ENCODE measurements around the gene ANXA11. TPM values are rescaled to one million over a fixed set of nuclear protein-coding genes. Genes with fewer than 3 reads are reported as not detected.
"Not testable (repeated sequence)": the region's sequence is repeated elsewhere in the genome, so short reads cannot be mapped to it uniquely, and the experiment has no call there.

The ANXA11 gene
- total and polyA plus RNA-seq, 3 experiments from 2014 or later: 211 to 292 (median 217) TPM

DNA sequence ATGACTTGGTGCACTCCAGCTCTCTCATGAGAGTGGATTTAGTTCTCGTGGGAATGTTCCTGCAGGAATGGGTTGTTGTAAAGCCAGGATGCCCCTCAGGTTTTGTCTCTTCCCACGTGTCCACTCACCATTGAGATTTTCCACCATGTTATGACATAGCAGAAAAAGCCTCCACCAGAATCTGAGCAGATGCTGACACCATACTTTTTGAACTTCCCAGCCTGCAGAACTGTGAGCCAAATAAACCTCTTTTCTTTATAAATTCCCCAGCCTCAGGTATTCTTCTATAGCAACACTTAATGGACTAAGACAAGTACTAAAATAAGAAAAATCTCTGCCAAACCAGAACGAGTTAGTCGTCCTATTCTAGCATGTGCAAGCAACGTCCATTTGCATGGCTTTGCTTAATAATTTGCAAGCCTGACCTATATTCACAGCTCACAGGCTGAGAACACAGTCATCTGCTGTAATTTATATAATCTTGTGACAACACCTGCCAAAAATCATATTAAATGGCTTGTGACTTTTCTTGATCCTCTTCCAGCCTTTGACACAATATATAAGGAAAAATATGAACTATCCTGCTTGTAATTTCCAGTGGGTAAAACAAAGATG is 9.1 kb upstream of the ANXA11 start:
- peaks cover 0 to 23% (median 8%) of the 10 kb centered on the region in 3 donors for H3K4me1 Mint-ChIP-seq
- H3K27me3 ChIP-seq (ENCODE audit: insufficient read depth, low read length, poor library complexity, severe bottlenecking); H3K36me3 ChIP-seq (ENCODE audit: insufficient read depth, low read length); H3K4me1 ChIP-seq (ENCODE audit: insufficient read depth, low read length); H3K9me3 ChIP-seq (ENCODE audit: low read length); H3K27ac ChIP-seq (ENCODE audit: low read depth, low read length); H3K27ac Mint-ChIP-seq; DNase-seq; H3K27me3 Mint-ChIP-seq; POLR2A ChIA-PET; H3K4me3 Mint-ChIP-seq; H3K9me3 Mint-ChIP-seq; H3K36me3 Mint-ChIP-seq; H3K4me3 ChIP-seq (ENCODE audit: low read length): not testable (repeated sequence)
- CTCF ChIA-PET: interaction anchor here (2.8 kb wide), 1 partner anchor 11 kb away, joined by 10 read pairs; no protein-coding TSS in a partner anchor

DNA sequence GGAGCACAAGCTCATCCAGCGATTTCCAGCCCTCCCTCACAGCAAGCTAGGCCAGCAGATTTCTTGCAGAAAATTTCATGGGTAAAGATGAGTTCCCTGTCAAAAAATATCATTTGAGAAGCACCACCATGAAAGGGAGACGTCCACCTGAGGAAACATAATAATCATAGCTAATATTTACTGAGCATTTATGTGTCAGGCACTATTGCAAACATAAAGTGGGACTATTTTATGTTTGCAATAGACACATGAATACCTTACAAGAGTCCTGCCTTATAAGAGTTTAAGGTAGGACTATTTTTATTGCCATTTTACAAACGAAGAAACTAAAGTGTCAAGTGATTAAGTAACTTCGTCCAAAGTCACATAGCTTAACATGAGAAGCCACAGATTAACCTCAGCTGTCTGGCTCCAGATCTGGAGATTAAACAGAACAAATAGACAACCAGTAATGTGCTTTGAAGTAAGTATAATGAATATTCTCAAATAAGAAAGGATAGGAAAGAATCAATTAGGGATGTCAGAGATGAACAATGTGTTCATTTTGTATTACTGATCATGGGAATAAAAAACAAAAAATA is 7.3 kb upstream of the ANXA11 start:
- H3K9me3 Mint-ChIP-seq; H3K4me3 Mint-ChIP-seq; H3K36me3 ChIP-seq (ENCODE audit: insufficient read depth, low read length); H3K4me3 ChIP-seq (ENCODE audit: low read length); DNase-seq; H3K27me3 ChIP-seq (ENCODE audit: insufficient read depth, low read length, poor library complexity, severe bottlenecking); H3K27ac ChIP-seq (ENCODE audit: low read depth, low read length); H3K9me3 ChIP-seq (ENCODE audit: low read length); H3K27me3 Mint-ChIP-seq; H3K4me1 ChIP-seq (ENCODE audit: insufficient read depth, low read length); H3K36me3 Mint-ChIP-seq; POLR2A ChIA-PET: not testable (repeated sequence)
- CTCF ChIA-PET: interaction anchor here (2.8 kb wide), 1 partner anchor 9 kb away, joined by 10 read pairs; no protein-coding TSS in a partner anchor
- peaks cover 0 to 26% (median 13%) of the 10 kb centered on the region in 3 donors for H3K4me1 Mint-ChIP-seq
- H3K27ac Mint-ChIP-seq: peak overlapping the region in 2 of 8 donors; percentile 64 to 77

DNA sequence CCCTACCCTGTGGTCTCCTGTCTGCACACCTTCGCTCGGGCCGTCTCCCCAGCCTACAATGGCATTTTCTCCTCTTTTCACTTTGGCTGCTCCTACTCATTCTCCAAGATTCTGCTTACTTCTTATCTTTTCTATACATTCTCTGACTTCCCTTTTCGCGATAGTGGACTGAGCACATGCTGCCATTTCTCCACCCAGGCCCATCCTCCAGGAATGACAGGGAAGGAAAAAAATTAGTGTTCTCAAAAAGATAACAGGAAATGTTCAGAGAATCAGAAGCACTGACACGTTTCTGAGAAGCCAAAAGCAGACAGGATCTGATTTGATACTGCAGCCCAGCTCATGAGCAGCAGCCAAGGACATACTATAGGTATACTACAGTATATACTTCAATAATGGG is 6.4 kb upstream of the ANXA11 start:
- Histone ChIP-seq H3K27me3 (ENCODE audit: insufficient read depth, low read length, poor library complexity, severe bottlenecking) (no peaks in the 10 kb centered on the region), H3K4me3 (ENCODE audit: low read length) (no peak overlapping the region), H3K36me3 (ENCODE audit: insufficient read depth, low read length) (no peaks in the 10 kb centered on the region), H3K9me3 (ENCODE audit: low read length) (no peaks in the 10 kb centered on the region), H3K4me1 (ENCODE audit: insufficient read depth, low read length) (peaks cover 5% of the 10 kb centered on the region), H3K27ac (ENCODE audit: low read depth, low read length) (no peak overlapping the region)
- H3K36me3 Mint-ChIP-seq: no peaks in the 10 kb centered on the region
- no peaks in the 10 kb centered on the region for H3K9me3 Mint-ChIP-seq
- DNase-seq: no peak
- no peaks in the 10 kb centered on the region for H3K27me3 Mint-ChIP-seq
- POLR2A ChIA-PET: no interaction called here
- H3K4me3 Mint-ChIP-seq: no peak overlapping the region
- no peak overlapping the region for H3K27ac Mint-ChIP-seq
- peaks cover 0 to 26% (median 13%) of the 10 kb centered on the region in 3 donors for H3K4me1 Mint-ChIP-seq
- CTCF ChIA-PET: interaction anchor here (2.8 kb wide), 1 partner anchor 8 kb away, joined by 10 read pairs; no protein-coding TSS in a partner anchor

DNA sequence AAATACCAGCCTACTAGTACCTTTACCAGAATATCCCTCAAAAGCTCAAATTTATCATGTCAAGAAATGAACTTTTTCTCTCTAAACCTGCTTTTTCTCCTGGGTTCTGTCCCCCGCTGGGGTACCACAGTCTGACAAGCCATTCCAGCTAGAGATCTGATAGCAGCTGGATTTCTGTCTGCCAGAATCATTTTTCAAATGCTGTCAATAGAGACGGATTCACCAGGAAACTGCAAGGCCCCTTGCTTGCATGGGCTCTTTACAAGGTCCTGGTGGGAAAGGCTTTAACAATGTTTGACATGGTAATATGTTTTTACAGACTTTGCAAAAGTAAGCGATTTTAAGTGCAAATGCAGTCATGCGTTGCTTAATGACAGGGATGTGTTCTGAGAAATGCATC is 4.9 kb upstream of the ANXA11 start:
- Mint-ChIP-seq H3K9me3 (no peaks in the 10 kb centered on the region), H3K4me1 (peaks cover 11 to 39% (median 25%) of the 10 kb centered on the region in 3 donors), H3K27me3 (no peaks in the 10 kb centered on the region), H3K27ac (peak overlapping the region in 1 of 8 donors; percentile 68), H3K36me3 (peaks cover 0 to 2% (median 0%) of the 10 kb centered on the region in 3 donors), H3K4me3 (no peak overlapping the region)
- ChIA-PET CTCF (no interaction called here), POLR2A (no interaction called here)
- no peaks in the 10 kb centered on the region for H3K9me3 ChIP-seq (ENCODE audit: low read length)
- DNase-seq: no peak
- H3K4me1 ChIP-seq (ENCODE audit: insufficient read depth, low read length): peaks cover 14% of the 10 kb centered on the region
- H3K36me3 ChIP-seq (ENCODE audit: insufficient read depth, low read length): no peaks in the 10 kb centered on the region
- H3K27ac ChIP-seq (ENCODE audit: low read depth, low read length): no peak overlapping the region
- H3K27me3 ChIP-seq (ENCODE audit: insufficient read depth, low read length, poor library complexity, severe bottlenecking): no peaks in the 10 kb centered on the region
- no peak overlapping the region for H3K4me3 ChIP-seq (ENCODE audit: low read length)

- H3K27me3 Mint-ChIP-seq: no peaks in the 10 kb centered on the region
- Histone ChIP-seq H3K9me3 (ENCODE audit: low read length) (no peaks in the 10 kb centered on the region), H3K27me3 (ENCODE audit: insufficient read depth, low read length, poor library complexity, severe bottlenecking) (no peaks in the 10 kb centered on the region), H3K4me3 (ENCODE audit: low read length) (no peak overlapping the region), H3K27ac (ENCODE audit: low read depth, low read length) (no peak overlapping the region), H3K36me3 (ENCODE audit: insufficient read depth, low read length) (no peaks in the 10 kb centered on the region), H3K4me1 (ENCODE audit: insufficient read depth, low read length) (peaks cover 28% of the 10 kb centered on the region)
- DNase-seq: no peak
- peaks cover 27 to 49% (median 42%) of the 10 kb centered on the region in 3 donors for H3K4me1 Mint-ChIP-seq
- peak overlapping the region in 3 of 8 donors; percentile 32 to 60 (median 48) for H3K27ac Mint-ChIP-seq
- no peaks in the 10 kb centered on the region for H3K9me3 Mint-ChIP-seq
- peaks cover 0 to 10% (median 0%) of the 10 kb centered on the region in 3 donors for H3K36me3 Mint-ChIP-seq
- ChIA-PET CTCF (interaction anchor here (0.9 to 1.5 kb wide), 4 partner anchors 10 to 64 kb away, joined by 3 to 8 read pairs (median 4); no protein-coding TSS in a partner anchor), POLR2A (interaction anchor here (0.6 to 0.9 kb wide), 2 partner anchors 20 to 61 kb away, joined by 3 to 5 read pairs; no protein-coding TSS in a partner anchor)
- H3K4me3 Mint-ChIP-seq: peak overlapping the region in 3 of 7 donors; percentile 13 to 64 (median 51)
Measured at GRCh38 chr10:80207768-80208370, 2.5 kb upstream of the ANXA11 start.

GRCh38 chr10:80206277-80206655 is 929 bp upstream of the ANXA11 start:
- peaks cover 44% of the 10 kb centered on the region for H3K4me1 ChIP-seq (ENCODE audit: insufficient read depth, low read length)
- ChIA-PET CTCF (interaction anchor here (1.0 kb wide), 1 partner anchor 62 kb away, joined by 6 read pairs; no protein-coding TSS in a partner anchor), POLR2A (no interaction called here)
- peak overlapping the region; percentile 74 for H3K27ac ChIP-seq (ENCODE audit: low read depth, low read length)
- no peaks in the 10 kb centered on the region for H3K27me3 ChIP-seq (ENCODE audit: insufficient read depth, low read length, poor library complexity, severe bottlenecking)
- Mint-ChIP-seq H3K27ac (peak overlapping the region; percentile 87 to 96 (median 94)), H3K4me3 (peak overlapping the region; percentile 55 to 95 (median 88)), H3K4me1 (peaks cover 42 to 51% (median 49%) of the 10 kb centered on the region in 3 donors), H3K36me3 (peaks cover 0 to 17% (median 2%) of the 10 kb centered on the region in 3 donors), H3K27me3 (no peaks in the 10 kb centered on the region), H3K9me3 (no peaks in the 10 kb centered on the region)
- no peak overlapping the region for H3K4me3 ChIP-seq (ENCODE audit: low read length)
- no peak for DNase-seq
- no peaks in the 10 kb centered on the region for H3K36me3 ChIP-seq (ENCODE audit: insufficient read depth, low read length)
- no peaks in the 10 kb centered on the region for H3K9me3 ChIP-seq (ENCODE audit: low read length)

GRCh38 chr10:80204677-80205476 is 460 bp downstream of the ANXA11 start:
- H3K4me3 ChIP-seq (ENCODE audit: low read length): peak overlapping the region; percentile 80
- peak overlapping the region; percentile 85 to 97 (median 92) for H3K27ac Mint-ChIP-seq
- POLR2A ChIA-PET: interaction anchor here (1.0 to 5.2 kb wide), 4 partner anchors 13 to 20 kb away, joined by 3 to 66 read pairs (median 4); no protein-coding TSS in a partner anchor

More at GRCh38 chr10:80204677-80205476, 460 bp downstream of the ANXA11 start:
- Histone ChIP-seq H3K4me1 (ENCODE audit: insufficient read depth, low read length) (peaks cover 58% of the 10 kb centered on the region), H3K27ac (ENCODE audit: low read depth, low read length) (peak overlapping the region; percentile 74), H3K27me3 (ENCODE audit: insufficient read depth, low read length, poor library complexity, severe bottlenecking) (no peaks in the 10 kb centered on the region), H3K36me3 (ENCODE audit: insufficient read depth, low read length) (no peaks in the 10 kb centered on the region), H3K9me3 (ENCODE audit: low read length) (no peaks in the 10 kb centered on the region)
- no peaks in the 10 kb centered on the region for H3K9me3 Mint-ChIP-seq
- H3K27me3 Mint-ChIP-seq: no peaks in the 10 kb centered on the region
- H3K4me3 Mint-ChIP-seq: peak overlapping the region; percentile 82 to 97 (median 94)
- H3K4me1 Mint-ChIP-seq: peaks cover 54 to 63% (median 62%) of the 10 kb centered on the region in 3 donors
- peaks cover 0 to 28% (median 7%) of the 10 kb centered on the region in 3 donors for H3K36me3 Mint-ChIP-seq
- DNase-seq: peak in 4 of 5 donors; percentile 39 to 74 (median 70)
- CTCF ChIA-PET: interaction anchor here (1.0 to 4.9 kb wide), 11 partner anchors 10 to 61 kb away, joined by 3 to 50 read pairs (median 5); no protein-coding TSS in a partner anchor
